Spinal cord (tissue), 10 donors: ENCODE measurements around the gene FLNB. TPM values are rescaled to one million over a fixed set of nuclear protein-coding genes. Genes with fewer than 3 reads are reported as not detected.
"Not testable (repeated sequence)": the region's sequence is repeated elsewhere in the genome, so short reads cannot be mapped to it uniquely, and the experiment has no call there.

ENCODE experiments used
- DNase-seq, 6 donors: peaks; one replicate each; pipeline versions ENCODE4 v3.0.0 to v3.0.0-alpha.2; 2013 to 2015; ENCODE audit warnings: low spot score in 6 of 6, low read depth in 4 of 6
- H3K27ac ChIP-seq: one replicate; pipeline ENCODE4 v1.5.1; 2013; ENCODE audit warnings: low read depth, low read length, control low read depth
- H3K27me3 ChIP-seq: one replicate; pipeline ENCODE4 v1.6.1; 2013; ENCODE audit warnings: low read length; ENCODE audit not compliant: control insufficient read depth, insufficient read depth
- H3K36me3 ChIP-seq: one replicate; pipeline ENCODE4 v1.6.1; 2013; ENCODE audit warnings: low read length; ENCODE audit not compliant: control insufficient read depth, insufficient read depth
- H3K4me1 ChIP-seq: one replicate; pipeline ENCODE4 v1.6.1; 2013; ENCODE audit warnings: low read length; ENCODE audit not compliant: control insufficient read depth, insufficient read depth
- H3K4me3 ChIP-seq: one replicate; pipeline ENCODE4 v1.5.1; 2013; ENCODE audit warnings: low read depth, low read length, control low read depth
- H3K9me3 ChIP-seq: one replicate; pipeline ENCODE4 v1.6.1; 2013; ENCODE audit warnings: low read length; ENCODE audit not compliant: control insufficient read depth, insufficient read depth
- WGBS: methylation state at CpG from one replicate; pipeline ENCODE4 v1.1.5; 2013; ENCODE audit warnings: missing lambda C conversion rate; ENCODE audit not compliant: insufficient coverage; 5-methylcytosine and 5-hydroxymethylcytosine counted together
- polyA plus RNA-seq, 2 donors: library from polyadenylated mRNA; unstranded; fragments of 120-200 nt; gene quantifications; one replicate each; pipeline ENCODE4 v1.2.1, GENCODE V29; 2013; ENCODE audit not compliant: insufficient read length in 2 of 2
- total RNA-seq, 2 donors: library from RNA; depleted of rRNA in 1 of 2; stranded (reverse); fragments of 120-200 nt in 1 of 2; fragments of >200 nt in 1 of 2; gene quantifications; one replicate each; pipeline versions ENCODE4 v1.2.3 to v1.2.4, GENCODE V29; 2013 to 2014
- donor health status: healthy.

FLNB gene
- total and polyA plus RNA-seq, 4 donors, result 46.1 to 251 (median 74.7) TPM

DNA sequence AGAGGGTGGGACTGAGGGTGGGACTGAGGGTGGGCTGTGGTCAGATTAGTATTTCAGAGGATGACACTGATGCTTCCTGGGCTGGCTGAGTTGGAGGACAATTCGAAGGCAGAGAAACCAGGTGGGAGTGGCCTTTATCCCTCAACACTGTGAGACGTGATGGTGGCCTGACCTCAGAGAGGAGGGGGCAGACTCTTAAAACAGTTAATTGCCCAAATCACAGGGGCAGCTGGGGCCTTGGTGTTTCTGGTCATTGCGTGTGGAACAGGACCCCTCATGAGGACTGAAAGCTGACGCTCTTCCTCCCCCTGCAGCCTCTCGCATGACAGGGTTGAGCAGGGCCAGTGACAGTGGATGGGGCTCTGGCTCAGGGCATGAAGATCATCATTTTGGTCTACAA is 183.8 kb downstream of the FLNB start:
- Histone ChIP-seq H3K36me3 (no peaks in the 10 kb centered on the region), H3K27ac (no peak overlapping the region), H3K4me1 (peaks cover 19% of the 10 kb centered on the region), H3K4me3 (no peak overlapping the region), H3K9me3 (no peaks in the 10 kb centered on the region), H3K27me3 (no peaks in the 10 kb centered on the region)
- no peak for DNase-seq
- 73% methylated on average over 5 of the region's 5 CpGs for WGBS

DNA sequence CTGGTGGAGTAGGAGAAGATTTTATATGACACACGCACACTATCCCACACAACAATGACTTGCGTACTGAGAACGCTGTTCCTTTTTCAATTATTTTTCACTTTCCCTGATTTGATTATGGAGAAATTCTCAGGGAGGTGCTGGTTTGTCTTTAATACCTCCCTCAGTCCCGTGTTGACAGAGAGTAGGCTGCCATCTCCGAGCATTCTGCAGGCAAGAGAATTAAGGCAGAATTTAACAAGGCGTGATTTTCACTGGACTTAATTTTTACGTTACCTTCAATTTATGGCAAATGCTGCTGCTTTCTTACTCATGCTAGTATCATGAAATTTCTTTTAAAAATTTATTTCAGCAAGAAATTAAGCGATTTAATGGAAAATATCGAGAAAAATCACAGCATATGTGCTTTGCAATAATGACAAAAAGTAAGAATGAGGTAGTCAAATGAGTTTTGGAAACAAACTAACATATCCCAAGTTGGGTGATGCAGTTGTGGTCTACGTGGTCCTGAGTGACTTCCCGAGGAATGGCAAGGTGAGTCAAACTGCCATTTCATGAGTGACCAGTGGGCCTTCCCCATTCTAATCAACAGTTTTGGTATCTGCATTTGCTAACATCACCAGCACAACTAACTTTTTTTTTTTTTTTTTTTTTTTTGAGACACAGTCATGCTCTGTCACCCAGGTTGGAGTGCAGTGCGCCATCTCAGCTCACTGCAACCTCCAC is 185.6 kb downstream of the FLNB start:
- no peaks in the 10 kb centered on the region for H3K9me3 ChIP-seq
- H3K36me3 ChIP-seq, result no peaks in the 10 kb centered on the region
- no peak for DNase-seq
- H3K4me3 ChIP-seq, result no peak overlapping the region
- no peaks in the 10 kb centered on the region for H3K27me3 ChIP-seq
- H3K27ac ChIP-seq, result no peak overlapping the region
- peaks cover 14% of the 10 kb centered on the region for H3K4me1 ChIP-seq
- WGBS, result 89% methylated on average over 4 of the region's 12 CpGs

DNA sequence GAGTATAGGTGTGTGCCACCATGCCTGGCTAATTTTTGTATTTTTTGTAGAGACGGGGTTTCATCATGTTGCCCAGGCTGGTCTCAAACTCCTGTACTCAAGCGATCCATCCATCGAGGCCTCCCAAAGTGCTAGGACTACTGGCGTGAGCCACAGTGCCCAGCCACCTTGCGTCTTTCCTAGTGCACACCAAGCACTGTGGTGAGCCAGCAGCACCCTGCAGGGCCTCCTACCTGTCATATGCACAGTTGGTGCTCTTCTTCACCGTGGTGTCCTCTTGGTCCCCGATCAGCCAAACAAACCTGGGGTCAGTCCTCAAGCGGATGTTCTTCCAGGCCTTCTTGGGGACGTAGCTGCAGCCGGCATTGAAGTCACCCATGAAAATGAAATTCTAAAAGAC is 189.4 kb downstream of the FLNB start:
- H3K27ac ChIP-seq, result no peak overlapping the region

DNA sequence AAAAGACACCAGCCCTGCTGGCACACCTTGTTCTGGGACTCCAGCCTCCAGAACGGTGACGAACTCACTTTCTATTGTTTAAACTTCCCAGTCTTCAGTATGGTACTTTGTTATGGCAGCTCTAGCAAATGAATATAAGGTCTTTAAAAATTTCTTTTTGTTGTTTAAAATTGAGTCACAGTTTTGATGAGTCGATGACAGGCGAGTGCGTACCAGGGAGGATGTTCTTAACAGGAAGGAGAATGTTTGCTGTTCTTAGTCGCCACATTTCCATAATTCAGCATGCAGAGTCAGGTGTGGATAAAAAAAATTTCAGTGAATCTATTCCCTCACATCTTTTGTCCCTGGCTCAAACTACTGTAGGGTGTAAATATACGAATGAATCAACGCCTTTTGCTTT is 190.1 kb downstream of the FLNB start:
- H3K36me3 ChIP-seq, result no peaks in the 10 kb centered on the region
- WGBS, result 97% methylated on average over 3 of the region's 8 CpGs
- peak overlapping the region; percentile 19 for H3K27ac ChIP-seq
- H3K27me3 ChIP-seq, result no peaks in the 10 kb centered on the region
- H3K4me3 ChIP-seq, result no peak overlapping the region
- H3K4me1 ChIP-seq, result no peaks in the 10 kb centered on the region
- H3K9me3 ChIP-seq, result no peaks in the 10 kb centered on the region
- DNase-seq, result no peak

More for the DNA sequence above, 189.4 kb downstream of the FLNB start:
- H3K9me3 ChIP-seq, result no peaks in the 10 kb centered on the region
- no peaks in the 10 kb centered on the region for H3K36me3 ChIP-seq
- no peaks in the 10 kb centered on the region for H3K4me1 ChIP-seq
- 95% methylated on average over 10 of the region's 10 CpGs for WGBS
- DNase-seq, result no peak
- H3K4me3 ChIP-seq, result no peak overlapping the region
- no peaks in the 10 kb centered on the region for H3K27me3 ChIP-seq

DNA sequence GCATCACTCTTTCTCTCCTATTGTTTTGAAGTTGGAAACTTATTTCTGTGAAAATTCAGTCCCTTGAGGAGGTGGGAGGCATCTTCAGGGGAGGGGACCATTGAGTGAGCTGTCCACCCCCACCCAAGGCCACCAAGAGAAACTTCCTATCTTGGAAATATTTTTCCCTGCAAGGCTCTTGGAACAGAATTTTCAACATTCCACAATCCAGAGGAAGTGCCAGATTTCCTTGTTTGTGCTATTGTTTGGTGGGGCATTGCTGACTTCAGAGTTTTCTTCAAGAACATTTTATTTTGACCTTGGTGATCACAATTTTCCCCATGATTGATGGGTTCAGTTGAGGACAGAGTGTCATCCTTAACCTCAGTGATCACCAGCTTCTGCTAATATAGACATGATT is 190.6 kb downstream of the FLNB start:
- no peaks in the 10 kb centered on the region for H3K9me3 ChIP-seq
- H3K27ac ChIP-seq, result peak overlapping the region; percentile 19
- no peaks in the 10 kb centered on the region for H3K36me3 ChIP-seq
- no peaks in the 10 kb centered on the region for H3K27me3 ChIP-seq
- no peaks in the 10 kb centered on the region for H3K4me1 ChIP-seq
- DNase-seq, result no peak
- no peak overlapping the region for H3K4me3 ChIP-seq

DNA sequence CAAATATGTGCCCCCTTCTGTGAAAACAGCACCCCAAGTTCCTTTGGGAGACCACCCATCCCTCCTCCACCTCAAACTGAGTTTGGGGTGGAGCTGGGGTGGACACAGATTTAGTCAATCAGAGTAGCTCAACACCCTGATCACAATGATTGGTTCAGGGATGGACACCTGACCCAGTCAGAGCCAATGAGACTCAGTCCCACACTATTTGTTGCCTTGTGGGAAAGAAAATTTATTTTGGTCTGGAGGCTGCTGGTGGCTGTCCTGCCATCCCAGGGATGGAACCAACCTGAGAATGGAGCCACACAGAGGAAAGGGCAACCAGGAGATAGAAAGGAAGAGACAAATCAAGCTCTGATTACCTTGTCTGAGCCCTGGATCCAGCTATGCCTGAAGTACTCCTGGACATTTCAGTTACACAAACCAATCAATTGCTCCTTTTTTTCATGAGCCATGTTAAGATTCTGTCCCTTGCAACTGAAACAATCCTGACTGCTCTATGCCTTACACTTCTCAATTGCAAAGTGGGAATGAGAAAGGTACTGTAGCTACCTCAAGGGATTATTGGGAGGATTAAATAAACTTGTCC is 192.0 kb downstream of the FLNB start:
- H3K27me3 ChIP-seq, result no peaks in the 10 kb centered on the region
- no peaks in the 10 kb centered on the region for H3K36me3 ChIP-seq
- no peaks in the 10 kb centered on the region for H3K4me1 ChIP-seq
- no peaks in the 10 kb centered on the region for H3K9me3 ChIP-seq
- H3K4me3 ChIP-seq, result no peak overlapping the region
- no peak overlapping the region for H3K27ac ChIP-seq
- no peak for DNase-seq

DNA sequence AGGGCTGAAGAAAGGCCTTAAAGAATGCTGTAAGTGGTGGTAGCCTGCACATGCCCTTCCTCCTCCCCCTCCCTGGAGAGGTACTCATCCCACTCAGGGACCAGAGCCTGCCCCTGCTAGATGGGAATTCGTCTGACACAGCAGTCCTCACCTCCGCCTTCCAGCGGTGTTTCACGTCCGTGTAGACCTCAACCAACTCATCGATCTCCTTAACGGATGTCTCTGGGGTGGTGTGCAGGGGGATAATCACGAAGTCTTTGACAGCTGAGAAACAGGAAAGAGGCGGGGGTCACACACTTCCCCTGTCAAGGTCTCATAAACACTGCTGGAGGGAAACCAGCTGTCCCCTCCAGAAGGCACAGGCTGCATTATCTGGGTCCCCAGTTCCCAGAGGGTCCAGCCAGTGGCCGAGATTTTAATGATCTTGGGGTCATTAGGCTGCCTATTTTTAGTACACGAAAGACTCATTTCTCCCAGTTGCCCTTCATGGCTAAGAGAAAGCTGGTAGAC is 192.7 kb downstream of the FLNB start:
- 72% methylated on average over 7 of the region's 11 CpGs for WGBS
- no peak for DNase-seq
- Histone ChIP-seq H3K27ac (no peak overlapping the region), H3K4me3 (no peak overlapping the region), H3K4me1 (no peaks in the 10 kb centered on the region), H3K9me3 (no peaks in the 10 kb centered on the region), H3K27me3 (no peaks in the 10 kb centered on the region), H3K36me3 (no peaks in the 10 kb centered on the region)

DNA sequence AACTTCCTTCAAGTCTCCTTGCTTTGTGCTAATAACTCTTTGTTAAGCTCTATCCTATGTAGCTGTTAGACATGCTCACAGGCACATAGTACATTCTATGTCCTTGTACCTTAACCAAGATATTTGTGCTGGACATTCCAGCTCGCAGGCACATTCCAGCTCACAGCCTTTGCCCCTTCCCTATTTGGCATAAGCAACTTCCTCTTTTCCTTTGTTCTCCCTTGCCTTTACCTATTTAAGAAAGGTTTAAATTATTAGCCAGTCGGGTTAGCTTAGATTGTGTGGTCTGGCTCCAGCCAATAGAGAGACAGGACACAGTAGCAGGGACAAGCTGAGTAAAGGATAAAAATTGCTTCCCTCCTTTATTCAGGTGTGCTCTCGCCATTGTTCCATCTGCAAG is 193.2 kb downstream of the FLNB start:
- not testable (repeated sequence) for H3K27ac ChIP-seq, H3K36me3 ChIP-seq, H3K4me1 ChIP-seq, H3K4me3 ChIP-seq, H3K9me3 ChIP-seq, DNase-seq, H3K27me3 ChIP-seq
- 83% methylated on average over 1 of the region's 3 CpGs for WGBS

DNA sequence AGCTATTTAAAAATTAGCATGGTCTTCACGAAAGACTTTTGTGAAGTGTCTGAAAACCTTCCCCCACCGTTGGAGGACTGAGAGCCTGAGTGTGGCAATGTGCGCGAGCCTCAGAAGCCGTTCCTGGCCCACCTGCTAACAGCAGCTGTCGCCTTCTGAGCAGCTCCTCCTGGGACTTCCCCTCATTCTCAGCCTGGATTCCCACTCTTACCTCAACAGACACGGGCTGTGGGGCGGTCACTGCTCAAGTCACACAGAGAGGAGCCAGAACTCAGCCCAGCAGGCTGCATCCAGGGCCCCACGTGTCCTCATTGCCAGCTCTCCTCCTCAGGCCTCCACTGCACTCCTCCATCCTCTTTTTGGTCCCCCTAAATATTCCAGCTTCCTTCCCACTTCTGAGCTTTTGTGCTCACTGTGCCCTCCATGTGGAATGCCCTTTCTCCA is 194.7 kb downstream of the FLNB start:
- no peaks in the 10 kb centered on the region for H3K9me3 ChIP-seq
- 63% methylated on average over 9 of the region's 9 CpGs for WGBS
- H3K36me3 ChIP-seq, result no peaks in the 10 kb centered on the region
- H3K4me1 ChIP-seq, result no peaks in the 10 kb centered on the region
- H3K27ac ChIP-seq, result no peak overlapping the region
- no peaks in the 10 kb centered on the region for H3K27me3 ChIP-seq
- DNase-seq, result peak in 2 of 6 donors; percentile 25 to 55
- no peak overlapping the region for H3K4me3 ChIP-seq

DNA sequence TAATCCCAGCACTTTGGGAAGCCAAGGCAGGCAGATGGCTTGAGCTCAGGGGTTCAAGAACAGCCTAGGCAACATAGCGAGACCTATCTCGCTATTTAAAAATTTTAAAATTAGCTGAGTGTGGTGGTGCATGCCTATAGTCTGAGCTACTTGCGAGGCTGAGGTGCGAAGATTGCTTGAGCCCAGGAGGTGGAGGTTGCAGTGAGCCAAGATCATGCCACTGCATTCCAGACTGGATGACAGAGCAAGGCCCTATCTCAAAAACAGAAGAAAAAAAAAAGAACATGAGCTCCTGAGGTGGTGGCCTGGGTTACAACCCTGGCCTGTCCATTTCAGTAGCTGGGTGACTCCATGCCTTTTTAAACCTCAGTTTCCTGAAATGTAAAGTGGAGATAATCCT is 195.3 kb downstream of the FLNB start:
- Histone ChIP-seq H3K4me3 (no peak overlapping the region), H3K27ac (no peak overlapping the region), H3K36me3 (no peaks in the 10 kb centered on the region), H3K9me3 (no peaks in the 10 kb centered on the region), H3K4me1 (no peaks in the 10 kb centered on the region), H3K27me3 (no peaks in the 10 kb centered on the region)
- WGBS, result 98% methylated on average over 4 of the region's 4 CpGs
- DNase-seq, result no peak
